AG04450 (cell line): ENCODE measurements around the gene CDH13. TPM values are rescaled to one million over a fixed set of nuclear protein-coding genes. Genes with fewer than 3 reads are reported as not detected.
A peak's percentile ranks its signal among the peaks of the same experiment; 100 is the strongest.

Experiments
- CTCF ChIA-PET: fragments of 300-600, 350-600 bp; formaldehyde crosslinking; extraction: SDS; loops from one replicate; lab custom pipeline; 2022; ENCODE audit warnings: antibody characterized with exemption, inconsistent platforms; lab: Charles Lee
- POLR2A ChIA-PET: fragments of 350-600 bp; formaldehyde crosslinking; extraction: SDS; loops from one replicate; lab custom pipeline; 2021; ENCODE audit warnings: antibody characterized with exemption, inconsistent platforms; lab: Yijun Ruan, JAX
- DNase-seq: peaks from one replicate; pipeline ENCODE4 v3.0.0-alpha.2; 2011; ENCODE audit warnings: low read depth, low spot score
- H3K27ac ChIP-seq: one replicate; pipeline ENCODE4 v1.5.1; 2012; ENCODE audit warnings: low read depth, low read length, control low read depth
- H3K27me3 ChIP-seq: one replicate; pipeline ENCODE4 v1.6.0; 2012; ENCODE audit warnings: low read length; ENCODE audit not compliant: control insufficient read depth, insufficient read depth
- H3K4me3 ChIP-seq: 2 replicates; pipeline ENCODE4 v1.5.1; 2011; ENCODE audit warnings: mild to moderate bottlenecking, low read depth, low read length, control low read depth
- H3K9me3 ChIP-seq: 2 replicates; pipeline ENCODE4 v1.5.1; 2012; ENCODE audit warnings: low read length; ENCODE audit not compliant: control insufficient read depth, insufficient read depth
- polyA plus RNA-seq: library from polyadenylated mRNA; depleted of rRNA; stranded (reverse); fragments of >200 nt; gene quantifications from 2 replicates; pipeline ENCODE4 v1.2.3, GENCODE V29; 2011
- TF ChIP-seq, protein P1 (sequence below): IDR thresholded peaks from 2 replicates; pipeline ENCODE4 v1.5.1; 2011; ENCODE audit warnings: low read depth, low read length, control low read depth, inconsistent platforms

Gene CDH13
- polyA plus RNA-seq, 1 experiment, result 55.0 TPM

DNA sequence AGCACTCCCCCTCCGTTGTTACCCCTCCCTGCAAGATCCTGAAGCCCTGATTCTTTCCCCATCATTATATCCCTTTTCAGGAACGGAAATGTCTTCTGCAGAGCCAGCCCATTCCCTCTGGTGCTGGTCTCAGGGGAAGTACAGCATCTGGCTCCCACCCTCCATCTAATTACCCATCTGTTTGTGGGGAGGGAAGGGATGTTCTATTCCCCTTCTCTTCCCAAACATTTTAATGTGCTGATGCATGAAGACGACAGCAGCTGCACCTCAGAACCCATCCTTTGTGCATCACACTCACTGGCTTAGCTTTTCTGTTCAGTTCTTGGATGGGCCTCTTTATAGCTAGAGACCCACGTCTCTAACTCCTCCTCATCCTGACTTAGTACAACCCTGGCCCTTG lies 367.2 kb downstream of the CDH13 start:
- H3K27ac ChIP-seq, result no peak overlapping the region
- TF ChIP-seq, protein P1, sequence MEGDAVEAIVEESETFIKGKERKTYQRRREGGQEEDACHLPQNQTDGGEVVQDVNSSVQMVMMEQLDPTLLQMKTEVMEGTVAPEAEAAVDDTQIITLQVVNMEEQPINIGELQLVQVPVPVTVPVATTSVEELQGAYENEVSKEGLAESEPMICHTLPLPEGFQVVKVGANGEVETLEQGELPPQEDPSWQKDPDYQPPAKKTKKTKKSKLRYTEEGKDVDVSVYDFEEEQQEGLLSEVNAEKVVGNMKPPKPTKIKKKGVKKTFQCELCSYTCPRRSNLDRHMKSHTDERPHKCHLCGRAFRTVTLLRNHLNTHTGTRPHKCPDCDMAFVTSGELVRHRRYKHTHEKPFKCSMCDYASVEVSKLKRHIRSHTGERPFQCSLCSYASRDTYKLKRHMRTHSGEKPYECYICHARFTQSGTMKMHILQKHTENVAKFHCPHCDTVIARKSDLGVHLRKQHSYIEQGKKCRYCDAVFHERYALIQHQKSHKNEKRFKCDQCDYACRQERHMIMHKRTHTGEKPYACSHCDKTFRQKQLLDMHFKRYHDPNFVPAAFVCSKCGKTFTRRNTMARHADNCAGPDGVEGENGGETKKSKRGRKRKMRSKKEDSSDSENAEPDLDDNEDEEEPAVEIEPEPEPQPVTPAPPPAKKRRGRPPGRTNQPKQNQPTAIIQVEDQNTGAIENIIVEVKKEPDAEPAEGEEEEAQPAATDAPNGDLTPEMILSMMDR, result no peak
- DNase-seq, result no peak

GRCh38 chr16:82995286-82995923 lies 368.6 kb downstream of the CDH13 start:
- H3K27me3 ChIP-seq, result no peaks in the 10 kb centered on the region
- TF ChIP-seq, protein P1, result no peak
- ChIA-PET CTCF (no interaction called here), POLR2A (no interaction called here)
- H3K27ac ChIP-seq, result no peak overlapping the region
- no peak for DNase-seq
- no peak overlapping the region for H3K4me3 ChIP-seq
- H3K9me3 ChIP-seq, result no peaks in the 10 kb centered on the region

More for the DNA sequence above, 367.2 kb downstream of the CDH13 start:
- Histone ChIP-seq H3K4me3 (no peak overlapping the region), H3K9me3 (no peaks in the 10 kb centered on the region), H3K27me3 (no peaks in the 10 kb centered on the region)
- POLR2A ChIA-PET, result no interaction called here
- CTCF ChIA-PET, result no interaction called here

DNA sequence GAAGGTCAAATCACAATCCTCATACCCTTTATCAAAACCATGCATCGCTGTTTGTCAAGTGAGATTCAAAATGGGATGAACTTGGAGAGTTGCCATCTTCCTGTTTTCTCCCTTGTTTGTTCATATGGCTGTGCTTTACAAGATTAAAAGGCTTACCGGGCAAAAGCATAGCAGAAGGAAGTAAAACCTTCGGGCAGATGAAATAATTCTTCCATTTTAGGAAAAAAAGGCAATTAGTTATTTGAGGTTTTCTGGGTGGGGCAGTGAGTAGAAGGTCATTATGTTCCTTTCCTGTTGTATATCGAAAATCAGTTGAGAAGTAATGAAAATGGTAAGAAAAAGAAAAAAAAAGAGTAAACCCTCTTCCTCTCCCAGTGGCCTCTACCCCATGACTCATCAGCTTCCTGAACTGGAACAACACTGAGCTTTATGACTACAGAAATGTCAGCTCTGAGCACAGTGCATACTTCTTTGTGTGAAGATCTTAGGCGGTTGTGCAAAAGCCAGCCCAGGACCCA lies 369.2 kb downstream of the CDH13 start:
- Histone ChIP-seq H3K27me3 (no peaks in the 10 kb centered on the region), H3K9me3 (no peaks in the 10 kb centered on the region; the same call in 1 of the 2 replicates), H3K4me3 (no peak overlapping the region), H3K27ac (no peak overlapping the region)
- ChIA-PET POLR2A (no interaction called here), CTCF (no interaction called here)
- TF ChIP-seq, protein P1, result no peak
- DNase-seq, result peak; percentile 32

GRCh38 chr16:82996814-82997213 lies 370.0 kb downstream of the CDH13 start:
- no peak for DNase-seq
- CTCF ChIA-PET, result no interaction called here
- no peak overlapping the region for H3K27ac ChIP-seq
- no peaks in the 10 kb centered on the region; the same call in 1 of the 2 replicates for H3K9me3 ChIP-seq
- POLR2A ChIA-PET, result no interaction called here
- H3K27me3 ChIP-seq, result no peaks in the 10 kb centered on the region
- TF ChIP-seq, protein P1, result no peak
- H3K4me3 ChIP-seq, result no peak overlapping the region

GRCh38 chr16:82999711-83000110 lies 372.9 kb downstream of the CDH13 start:
- Histone ChIP-seq H3K9me3 (no peaks in the 10 kb centered on the region; the same call in 1 of the 2 replicates), H3K27ac (no peak overlapping the region), H3K4me3 (no peak overlapping the region), H3K27me3 (no peaks in the 10 kb centered on the region)
- ChIA-PET CTCF (no interaction called here), POLR2A (no interaction called here)
- TF ChIP-seq, protein P1, result no peak
- DNase-seq, result no peak
